ENCODE results near the gene EP400. TPM values are rescaled to one million over a fixed set of nuclear protein-coding genes. Genes with fewer than 3 reads are reported as not detected.

Gene EP400, protein sequence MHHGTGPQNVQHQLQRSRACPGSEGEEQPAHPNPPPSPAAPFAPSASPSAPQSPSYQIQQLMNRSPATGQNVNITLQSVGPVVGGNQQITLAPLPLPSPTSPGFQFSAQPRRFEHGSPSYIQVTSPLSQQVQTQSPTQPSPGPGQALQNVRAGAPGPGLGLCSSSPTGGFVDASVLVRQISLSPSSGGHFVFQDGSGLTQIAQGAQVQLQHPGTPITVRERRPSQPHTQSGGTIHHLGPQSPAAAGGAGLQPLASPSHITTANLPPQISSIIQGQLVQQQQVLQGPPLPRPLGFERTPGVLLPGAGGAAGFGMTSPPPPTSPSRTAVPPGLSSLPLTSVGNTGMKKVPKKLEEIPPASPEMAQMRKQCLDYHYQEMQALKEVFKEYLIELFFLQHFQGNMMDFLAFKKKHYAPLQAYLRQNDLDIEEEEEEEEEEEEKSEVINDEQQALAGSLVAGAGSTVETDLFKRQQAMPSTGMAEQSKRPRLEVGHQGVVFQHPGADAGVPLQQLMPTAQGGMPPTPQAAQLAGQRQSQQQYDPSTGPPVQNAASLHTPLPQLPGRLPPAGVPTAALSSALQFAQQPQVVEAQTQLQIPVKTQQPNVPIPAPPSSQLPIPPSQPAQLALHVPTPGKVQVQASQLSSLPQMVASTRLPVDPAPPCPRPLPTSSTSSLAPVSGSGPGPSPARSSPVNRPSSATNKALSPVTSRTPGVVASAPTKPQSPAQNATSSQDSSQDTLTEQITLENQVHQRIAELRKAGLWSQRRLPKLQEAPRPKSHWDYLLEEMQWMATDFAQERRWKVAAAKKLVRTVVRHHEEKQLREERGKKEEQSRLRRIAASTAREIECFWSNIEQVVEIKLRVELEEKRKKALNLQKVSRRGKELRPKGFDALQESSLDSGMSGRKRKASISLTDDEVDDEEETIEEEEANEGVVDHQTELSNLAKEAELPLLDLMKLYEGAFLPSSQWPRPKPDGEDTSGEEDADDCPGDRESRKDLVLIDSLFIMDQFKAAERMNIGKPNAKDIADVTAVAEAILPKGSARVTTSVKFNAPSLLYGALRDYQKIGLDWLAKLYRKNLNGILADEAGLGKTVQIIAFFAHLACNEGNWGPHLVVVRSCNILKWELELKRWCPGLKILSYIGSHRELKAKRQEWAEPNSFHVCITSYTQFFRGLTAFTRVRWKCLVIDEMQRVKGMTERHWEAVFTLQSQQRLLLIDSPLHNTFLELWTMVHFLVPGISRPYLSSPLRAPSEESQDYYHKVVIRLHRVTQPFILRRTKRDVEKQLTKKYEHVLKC (N-terminal part only)
- 10 to 100 TPM in 2 of 3 donors, 1 to 10 TPM in 1; 6.1 to 14.3 (median 11.0) TPM for polyA plus RNA-seq

DNA sequence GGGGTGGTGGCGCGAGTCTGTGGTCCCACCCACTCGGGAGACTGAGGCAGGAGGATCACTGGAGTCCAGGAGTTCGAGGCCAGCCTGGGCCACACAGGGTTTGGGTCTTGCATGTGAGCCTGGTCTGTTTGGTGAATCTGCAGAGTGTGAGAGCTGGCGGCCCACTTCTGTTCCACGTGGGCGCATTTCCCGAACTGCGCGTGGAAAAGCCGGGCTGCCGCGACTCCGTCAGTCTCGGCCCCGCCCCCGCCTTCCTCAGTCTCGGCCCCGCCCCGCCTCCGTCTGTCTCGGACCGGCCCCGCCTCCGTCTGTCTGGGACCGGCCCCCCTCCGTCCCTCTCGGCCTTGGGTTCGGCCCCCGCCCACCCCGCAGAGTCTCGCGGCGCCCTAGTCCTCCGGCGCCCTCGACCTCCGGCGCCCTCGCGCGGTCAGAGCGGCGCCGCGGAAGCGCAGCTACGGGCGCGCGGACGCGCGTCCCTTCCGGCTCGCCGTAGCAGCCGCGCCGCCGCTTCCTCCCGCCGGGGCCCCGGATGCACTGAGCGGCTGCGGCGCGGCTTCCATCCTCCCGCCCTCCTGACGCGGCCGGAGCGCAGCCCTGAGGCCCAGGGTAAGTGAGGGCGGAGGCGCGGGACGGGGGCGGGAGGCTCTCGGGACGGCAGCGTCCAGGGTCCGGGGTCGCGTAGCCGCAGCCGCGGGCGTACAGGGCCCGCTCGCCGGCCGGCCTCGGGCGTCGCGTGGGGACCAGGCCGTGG, at the start of gene EP400:
EP400 (plus strand) TSS at position 512 of the 751 bp plus-strand sequence. CDS start 10,678 bp downstream, outside the sequence.
- H3K27ac ChIP-seq (ENCODE audit: low read depth, low read length) = peak within 1 kb of the TSS; percentile 57
- 2 to 4% (median 2%) methylated on average over 45 to 97 of the region's 97 CpGs for WGBS, 3 donors

DNA sequence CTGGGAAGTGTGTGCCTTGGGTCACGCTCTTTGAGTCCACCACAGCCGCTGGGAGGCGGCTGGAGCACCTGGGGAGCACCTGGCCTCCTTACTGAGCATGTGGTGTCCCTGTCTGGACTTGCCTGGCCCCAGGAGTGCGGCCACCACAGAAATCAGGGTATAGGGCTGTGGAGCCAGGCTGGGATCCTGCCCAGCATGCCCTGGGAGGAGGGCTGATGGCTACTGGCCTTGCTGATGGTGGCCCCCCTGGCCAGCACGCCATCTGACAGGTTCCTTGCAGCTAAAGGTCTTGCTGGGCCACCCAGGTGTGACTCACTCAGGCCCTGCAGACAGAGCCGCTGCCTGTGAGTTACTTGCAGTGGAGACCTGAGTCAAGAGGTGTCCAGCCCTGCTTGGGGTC, 49.3 kb upstream of the EP400 start:
- WGBS, 3 donors = 89 to 97% (median 96%) methylated on average over 6 of the region's 6 CpGs

DNA sequence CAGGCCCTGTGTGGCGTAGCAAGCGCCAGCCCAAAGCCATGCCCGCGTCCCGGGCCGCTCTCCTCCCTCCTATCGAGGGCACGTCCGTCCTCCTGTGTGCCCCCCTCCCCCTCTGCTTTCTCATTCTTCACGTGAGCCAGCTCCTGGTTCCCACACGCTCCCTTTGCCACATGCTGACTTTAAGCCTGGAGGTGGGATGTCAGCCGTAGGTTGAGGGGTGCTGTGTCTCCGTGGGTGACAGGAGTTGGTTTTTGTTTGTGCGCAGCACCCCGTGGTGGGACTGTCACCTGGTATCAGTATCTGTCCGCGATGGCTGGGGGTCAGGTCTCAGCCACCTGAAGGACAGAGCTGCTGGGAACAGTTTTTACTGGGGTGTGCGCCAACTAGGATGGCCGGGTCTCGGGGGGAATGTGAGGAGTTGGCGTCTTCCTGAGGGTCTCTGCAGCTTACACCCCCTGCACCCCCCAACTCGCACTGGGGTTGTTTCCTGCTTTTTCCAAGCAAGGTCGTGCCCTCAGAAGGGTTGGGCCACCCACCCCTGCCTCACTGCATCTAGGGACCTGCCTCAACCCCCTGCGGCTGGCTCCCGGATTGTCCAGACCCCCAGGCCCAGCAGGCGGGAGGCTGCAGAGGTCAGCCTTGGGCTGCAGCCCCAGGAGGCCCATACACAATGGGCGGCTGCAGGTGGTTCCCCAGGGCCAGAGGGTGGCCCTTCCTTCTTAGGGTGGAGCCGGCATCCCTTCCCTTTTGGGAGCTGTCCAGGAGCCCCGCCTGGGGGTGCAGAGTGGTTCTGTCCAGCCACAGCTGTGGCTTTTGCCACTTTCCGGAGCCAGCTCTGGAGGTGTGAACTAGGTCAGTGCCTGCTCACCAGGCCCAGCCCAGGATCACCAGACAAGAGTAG, 48.1 kb upstream of the EP400 start:
- H3K27ac ChIP-seq (ENCODE audit: low read depth, low read length) = no peak overlapping the region
- 61 to 68% (median 62%) methylated on average over 30 of the region's 30 CpGs for whole genome bisulfite sequencing, 3 donors

More for the DNA sequence above, 49.3 kb upstream of the EP400 start:
- H3K27ac ChIP-seq (ENCODE audit: low read depth, low read length) = no peak overlapping the region

DNA sequence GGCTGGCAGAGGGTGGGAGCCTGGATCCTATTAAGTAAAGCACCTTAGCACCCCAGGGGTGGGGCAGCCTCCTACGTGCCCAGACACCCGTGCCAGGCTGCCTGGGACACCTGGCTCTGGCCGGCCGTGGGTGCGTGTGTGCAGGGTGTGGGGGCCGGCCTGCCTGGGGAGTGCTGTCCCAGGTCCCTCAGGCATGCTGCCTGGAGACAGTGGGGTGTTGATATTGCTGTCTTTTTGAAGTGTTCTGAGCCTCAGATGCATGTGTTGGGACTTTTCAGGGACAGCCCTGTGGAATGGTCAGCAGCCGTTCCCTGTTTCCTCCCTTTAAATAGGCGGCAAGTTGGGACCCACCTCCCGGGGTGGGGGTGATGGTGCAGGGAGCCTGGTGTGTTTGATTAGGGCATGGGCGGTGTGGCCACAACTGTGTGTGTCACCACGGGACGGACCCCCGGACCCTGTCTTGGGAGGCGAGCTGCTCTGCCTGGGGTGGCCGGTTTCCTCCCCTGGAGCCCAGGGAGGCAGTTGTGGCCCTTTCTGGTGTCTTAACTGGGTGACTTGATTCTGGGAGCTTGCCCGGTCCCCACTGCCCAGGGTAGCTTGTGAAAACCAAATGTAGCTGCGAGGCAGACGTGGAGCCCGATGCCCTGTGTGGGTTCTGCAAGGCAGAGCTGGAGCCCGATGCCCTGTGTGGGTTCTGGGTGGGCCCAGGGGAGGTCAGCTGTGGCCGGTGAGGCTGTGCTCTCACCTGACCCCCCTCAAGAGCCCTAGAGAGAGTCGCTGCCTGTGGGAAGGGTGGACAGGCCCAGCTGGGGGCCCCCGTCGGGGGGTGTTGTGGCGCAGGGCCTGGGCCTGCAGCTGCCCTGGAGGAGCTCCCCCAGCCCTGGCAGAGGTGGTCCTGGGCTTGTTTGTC, 47.2 kb upstream of the EP400 start:
- no peak overlapping the region for H3K27ac ChIP-seq (ENCODE audit: low read depth, low read length)
- 71 to 77% (median 77%) methylated on average over 24 to 25 of the region's 25 CpGs for WGBS, 3 donors

DNA sequence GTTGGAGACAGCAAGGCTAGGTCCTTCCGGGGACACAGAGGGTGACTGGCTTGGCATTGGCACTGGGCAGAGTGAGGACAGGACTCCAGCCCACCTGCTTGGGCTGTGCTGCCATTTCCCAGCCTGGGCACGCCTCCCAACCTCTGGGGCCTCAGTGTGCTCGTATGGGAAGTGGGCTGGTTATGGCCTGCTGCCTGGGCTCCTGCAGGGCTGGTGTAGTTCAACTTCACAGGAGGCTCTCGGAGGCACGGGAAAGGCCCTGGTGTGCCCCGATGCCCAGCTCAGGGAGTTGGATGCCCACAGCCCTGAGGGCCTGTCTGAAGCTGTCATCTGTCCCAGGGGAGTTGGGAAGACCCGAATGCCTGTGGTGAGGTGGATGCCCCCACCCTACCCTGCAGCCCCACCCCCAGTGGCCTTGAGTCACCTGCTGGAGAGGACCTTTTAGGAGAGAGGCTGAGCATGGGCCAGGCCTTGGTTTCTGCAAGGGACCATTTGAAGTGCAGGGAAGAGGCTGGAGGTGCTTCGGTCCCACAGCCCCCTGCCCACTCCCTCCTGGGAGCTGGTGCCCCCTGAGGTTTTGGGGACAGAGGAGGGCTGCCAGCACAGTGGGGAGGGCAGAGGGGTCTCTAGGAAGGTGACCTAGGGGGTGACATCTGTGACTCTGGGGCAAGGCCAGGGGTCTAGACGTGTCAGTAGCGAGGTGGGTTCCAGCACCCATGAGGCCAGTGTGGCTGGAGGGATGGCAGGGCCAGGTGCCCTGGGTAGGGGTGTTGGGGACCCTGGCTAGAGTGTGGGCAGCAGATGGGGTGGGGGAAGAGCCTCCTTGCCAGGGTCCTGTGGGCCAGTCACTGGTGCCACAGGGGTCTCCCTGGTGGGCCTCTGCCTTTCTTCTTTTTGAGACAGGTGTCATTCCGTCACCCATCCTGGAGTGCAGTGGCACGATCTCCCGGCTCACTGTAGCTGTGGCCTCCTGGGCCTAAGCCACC, 46.2 kb upstream of the EP400 start:
- no peak overlapping the region for H3K27ac ChIP-seq (ENCODE audit: low read depth, low read length)
- 85 to 87% (median 86%) methylated on average over 13 of the region's 13 CpGs for WGBS, 3 donors

DNA sequence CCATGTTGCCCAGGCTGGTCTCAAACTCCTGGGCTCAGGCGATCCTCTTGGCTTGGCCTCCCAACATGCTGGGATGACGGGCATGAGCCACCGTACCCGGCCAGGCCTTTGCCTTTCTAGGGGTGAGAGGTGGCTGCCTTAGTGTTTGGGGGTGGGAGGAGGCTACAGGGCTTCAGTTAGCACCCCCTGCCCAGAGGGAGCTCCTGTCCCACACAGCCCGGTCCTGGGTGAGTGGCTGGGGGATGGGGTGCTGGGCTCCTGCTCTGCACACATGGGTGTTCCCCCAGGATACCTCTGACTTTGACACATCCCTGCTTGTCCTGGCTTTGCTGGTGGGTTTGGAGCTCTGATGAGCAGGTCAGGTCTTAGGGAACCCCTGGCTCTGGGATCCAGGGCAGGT, 45.4 kb upstream of the EP400 start:
- WGBS, 3 donors = 88 to 94% (median 92%) methylated on average over 5 of the region's 5 CpGs
- no peak overlapping the region for H3K27ac ChIP-seq (ENCODE audit: low read depth, low read length)

DNA sequence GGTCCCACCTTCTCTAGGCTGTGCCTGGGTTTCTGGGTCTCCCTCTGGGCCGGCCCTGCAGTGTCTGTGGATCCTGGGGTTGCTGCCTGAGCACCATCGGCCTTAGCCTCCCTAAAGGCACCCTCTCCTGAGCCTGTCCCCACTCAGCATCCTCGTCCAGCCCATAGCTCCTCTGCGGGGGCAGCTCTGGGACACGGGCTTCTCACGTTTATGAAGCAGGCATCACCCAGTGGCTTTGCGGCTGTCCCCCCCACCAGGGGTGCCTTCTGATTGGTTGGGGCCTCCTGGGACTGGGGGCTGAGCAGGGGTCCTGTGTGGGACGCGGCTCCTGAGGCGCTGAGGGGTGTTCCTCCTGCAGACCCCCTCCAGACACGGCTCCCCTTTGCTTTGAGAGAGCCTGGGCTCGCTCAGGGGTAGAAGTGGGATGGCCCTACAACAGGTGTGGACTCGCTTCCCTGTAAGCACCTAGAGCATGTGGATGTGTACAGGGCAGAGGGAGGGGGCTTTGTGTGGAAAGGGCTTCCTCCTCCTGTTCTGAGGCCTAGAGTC, 44.6 kb upstream of the EP400 start:
- 84 to 88% (median 84%) methylated on average over 13 of the region's 13 CpGs for WGBS, 3 donors
- no peak overlapping the region for H3K27ac ChIP-seq (ENCODE audit: low read depth, low read length)

DNA sequence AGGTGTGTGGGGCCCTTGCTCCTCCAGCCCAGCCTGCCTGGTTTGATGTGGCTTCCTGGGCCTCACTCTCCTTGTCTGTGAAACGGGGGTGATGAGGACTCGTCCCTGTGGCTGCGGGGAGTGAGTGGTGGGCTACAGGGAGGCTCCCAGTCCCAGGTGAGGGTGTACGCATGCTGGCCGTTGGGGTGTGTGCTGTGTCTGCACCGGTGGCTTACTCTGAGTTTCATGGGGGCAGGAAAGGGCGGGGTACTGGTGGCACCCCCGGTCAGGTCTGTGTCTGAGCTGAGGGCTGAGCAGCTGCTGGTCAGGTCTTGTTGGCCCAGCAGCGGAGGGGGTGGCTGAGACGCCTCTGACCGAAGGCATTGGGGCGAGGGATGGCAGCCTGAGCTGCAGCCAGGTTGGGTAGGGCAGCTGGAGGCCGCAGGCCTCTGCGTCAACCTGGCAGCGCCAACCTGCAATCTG, 44.1 kb upstream of the EP400 start:
- 91 to 93% (median 93%) methylated on average over 15 of the region's 15 CpGs for WGBS, 3 donors
- H3K27ac ChIP-seq (ENCODE audit: low read depth, low read length) = no peak overlapping the region

DNA sequence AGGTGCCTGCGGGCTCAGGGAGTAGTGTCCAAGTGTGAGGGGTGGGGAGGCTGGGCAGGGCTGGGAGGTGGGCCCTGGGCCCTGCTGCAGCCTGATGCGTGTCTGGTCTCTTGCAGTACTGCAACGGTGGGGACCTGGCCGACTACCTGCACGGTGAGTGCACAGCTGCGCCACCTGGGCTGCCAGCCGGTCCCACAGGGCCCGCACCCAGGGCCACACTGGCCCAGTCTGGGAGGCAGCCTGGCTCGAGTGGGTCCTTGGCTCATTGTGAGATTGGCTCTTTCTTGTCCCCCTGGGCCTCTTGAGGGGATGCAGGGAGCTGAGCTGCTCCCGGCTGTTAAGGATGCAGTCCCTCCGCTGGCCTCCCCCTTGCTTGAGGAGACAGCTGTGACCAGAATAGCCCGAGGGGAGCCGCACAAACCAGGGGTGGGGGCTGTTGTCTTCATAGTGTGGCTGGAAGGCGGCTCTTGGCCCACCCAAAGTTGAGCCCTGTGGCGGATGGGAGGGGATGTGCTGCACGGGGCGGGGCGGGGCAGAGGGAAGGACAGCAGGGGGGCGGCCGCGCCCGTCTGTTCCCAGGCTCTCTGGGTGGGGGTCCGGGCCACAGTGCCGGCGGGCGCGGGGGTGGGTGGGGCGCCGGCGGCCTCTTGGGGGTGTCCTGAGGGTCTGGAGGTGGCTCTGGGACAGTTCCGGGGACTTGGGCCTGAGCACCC, 42.2 kb upstream of the EP400 start:
- 94 to 97% (median 95%) methylated on average over 22 to 30 of the region's 31 CpGs for WGBS, 3 donors
- no peak overlapping the region for H3K27ac ChIP-seq (ENCODE audit: low read depth, low read length)

DNA sequence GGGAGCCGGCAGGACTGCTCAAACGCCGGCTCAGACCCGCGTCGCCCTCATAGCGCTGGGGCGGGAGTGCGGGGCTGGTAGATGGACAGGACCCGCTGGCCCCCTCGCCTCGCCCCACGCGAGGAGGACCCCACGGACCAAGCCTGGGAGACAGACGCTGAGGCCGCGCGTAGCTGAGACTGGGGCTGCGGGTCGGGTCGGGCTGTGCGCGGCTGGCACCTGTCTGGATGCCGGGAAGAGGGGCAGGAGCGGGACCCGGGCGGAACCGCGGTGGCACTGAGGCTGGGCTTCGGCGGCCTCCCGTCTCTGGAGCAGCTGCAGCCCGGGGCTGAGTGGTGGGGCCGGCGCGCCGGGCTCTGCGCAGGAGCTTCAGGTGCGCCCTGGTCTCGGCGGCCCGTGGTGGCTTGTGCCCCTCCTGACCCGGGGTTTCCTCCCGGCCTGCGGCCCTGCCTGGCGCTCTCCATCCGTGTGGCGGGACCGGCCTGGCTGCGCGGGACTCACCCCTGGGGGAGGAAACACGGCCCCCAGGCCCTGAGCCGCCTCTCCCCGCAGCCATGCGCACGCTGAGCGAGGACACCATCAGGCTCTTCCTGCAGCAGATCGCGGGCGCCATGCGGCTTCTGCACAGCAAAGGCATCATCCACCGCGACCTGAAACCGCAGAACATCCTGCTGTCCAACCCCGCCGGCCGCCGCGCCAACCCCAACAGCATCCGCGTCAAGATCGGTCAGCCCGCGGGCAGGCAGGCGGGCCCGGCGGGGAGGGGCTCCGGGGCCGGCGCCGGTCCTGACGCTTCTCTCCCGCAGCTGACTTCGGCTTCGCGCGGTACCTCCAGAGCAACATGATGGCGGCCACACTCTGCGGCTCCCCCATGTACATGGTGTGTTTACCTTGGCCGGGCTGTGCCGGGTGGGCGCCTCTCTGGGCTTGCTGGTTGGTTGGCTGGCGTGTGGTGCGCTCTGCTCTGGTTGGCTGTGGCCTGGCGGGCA, 41.4 kb upstream of the EP400 start:
- H3K27ac ChIP-seq (ENCODE audit: low read depth, low read length) = no peak overlapping the region
- WGBS, 3 donors = 97 to 98% (median 97%) methylated on average over 62 to 96 of the region's 96 CpGs

DNA sequence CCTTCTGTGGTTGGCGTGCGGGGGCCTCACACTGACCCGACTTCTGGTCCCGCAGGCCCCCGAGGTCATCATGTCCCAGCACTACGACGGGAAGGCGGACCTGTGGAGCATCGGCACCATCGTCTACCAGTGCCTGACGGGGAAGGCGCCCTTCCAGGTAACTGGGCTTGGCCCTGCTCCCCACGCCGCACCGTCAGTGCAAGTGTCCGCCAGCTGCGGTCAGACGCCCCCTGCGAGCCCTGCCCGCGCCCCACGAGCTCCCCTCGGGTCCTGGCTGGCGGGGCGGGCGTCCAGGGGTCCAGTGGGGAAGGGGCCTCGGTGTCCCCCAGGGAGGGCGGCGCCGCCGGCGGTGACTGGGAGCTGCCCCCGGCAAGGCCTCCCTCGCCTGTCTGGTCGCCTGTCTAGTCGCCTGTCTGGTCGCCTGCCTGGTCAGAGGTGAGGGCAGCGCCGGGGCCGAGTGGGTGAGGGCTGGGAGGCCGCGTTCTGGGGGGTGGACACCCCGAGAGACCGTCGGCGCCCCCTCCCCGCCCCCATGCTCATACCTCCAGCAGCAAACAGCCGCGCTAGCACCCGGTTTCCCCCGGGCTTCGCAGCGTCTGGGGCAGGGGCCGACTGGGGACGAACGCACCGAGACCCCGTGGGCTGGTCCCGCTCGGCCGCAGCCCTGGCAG, 40.5 kb upstream of the EP400 start:
- H3K27ac ChIP-seq (ENCODE audit: low read depth, low read length) = no peak overlapping the region
- WGBS, 3 donors = 92 to 95% (median 95%) methylated on average over 50 to 61 of the region's 61 CpGs

DNA sequence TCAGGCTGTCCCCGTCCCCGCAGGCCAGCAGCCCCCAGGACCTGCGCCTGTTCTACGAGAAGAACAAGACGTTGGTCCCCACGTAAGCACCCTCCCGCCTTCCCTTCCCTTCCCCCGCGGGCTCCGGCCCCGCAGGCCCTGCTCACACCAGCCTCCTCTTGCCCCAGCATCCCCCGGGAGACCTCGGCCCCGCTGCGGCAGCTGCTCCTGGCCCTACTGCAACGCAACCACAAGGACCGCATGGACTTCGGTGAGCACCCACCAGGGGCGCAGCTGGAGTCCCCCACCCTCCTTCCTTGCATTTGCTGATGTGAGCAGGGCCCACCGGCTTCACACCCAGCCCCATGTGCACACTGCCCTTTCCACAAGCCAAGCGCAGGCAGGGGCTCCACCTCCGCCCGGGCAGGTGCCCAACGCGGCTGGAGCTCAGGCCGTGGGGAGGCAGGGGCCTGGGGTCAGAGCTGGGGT, 40.0 kb upstream of the EP400 start:
- no peak overlapping the region for H3K27ac ChIP-seq (ENCODE audit: low read depth, low read length)
- 94 to 95% (median 94%) methylated on average over 24 to 26 of the region's 26 CpGs for WGBS, 3 donors

All from adipose tissue (tissue), 3 donors.